GM21576 (cell line): ENCODE data around the gene NTSR2.

Source experiments
- ATAC-seq: cut with Tn5 transposase; IDR thresholded peaks from one replicate; pipeline ENCODE4 v1.9.1; 2021; ENCODE audit warnings: mild to moderate bottlenecking, moderate library complexity; ENCODE audit not compliant: unreplicated experiment

The NTSR2 gene, protein sequence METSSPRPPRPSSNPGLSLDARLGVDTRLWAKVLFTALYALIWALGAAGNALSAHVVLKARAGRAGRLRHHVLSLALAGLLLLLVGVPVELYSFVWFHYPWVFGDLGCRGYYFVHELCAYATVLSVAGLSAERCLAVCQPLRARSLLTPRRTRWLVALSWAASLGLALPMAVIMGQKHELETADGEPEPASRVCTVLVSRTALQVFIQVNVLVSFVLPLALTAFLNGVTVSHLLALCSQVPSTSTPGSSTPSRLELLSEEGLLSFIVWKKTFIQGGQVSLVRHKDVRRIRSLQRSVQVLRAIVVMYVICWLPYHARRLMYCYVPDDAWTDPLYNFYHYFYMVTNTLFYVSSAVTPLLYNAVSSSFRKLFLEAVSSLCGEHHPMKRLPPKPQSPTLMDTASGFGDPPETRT

DNA sequence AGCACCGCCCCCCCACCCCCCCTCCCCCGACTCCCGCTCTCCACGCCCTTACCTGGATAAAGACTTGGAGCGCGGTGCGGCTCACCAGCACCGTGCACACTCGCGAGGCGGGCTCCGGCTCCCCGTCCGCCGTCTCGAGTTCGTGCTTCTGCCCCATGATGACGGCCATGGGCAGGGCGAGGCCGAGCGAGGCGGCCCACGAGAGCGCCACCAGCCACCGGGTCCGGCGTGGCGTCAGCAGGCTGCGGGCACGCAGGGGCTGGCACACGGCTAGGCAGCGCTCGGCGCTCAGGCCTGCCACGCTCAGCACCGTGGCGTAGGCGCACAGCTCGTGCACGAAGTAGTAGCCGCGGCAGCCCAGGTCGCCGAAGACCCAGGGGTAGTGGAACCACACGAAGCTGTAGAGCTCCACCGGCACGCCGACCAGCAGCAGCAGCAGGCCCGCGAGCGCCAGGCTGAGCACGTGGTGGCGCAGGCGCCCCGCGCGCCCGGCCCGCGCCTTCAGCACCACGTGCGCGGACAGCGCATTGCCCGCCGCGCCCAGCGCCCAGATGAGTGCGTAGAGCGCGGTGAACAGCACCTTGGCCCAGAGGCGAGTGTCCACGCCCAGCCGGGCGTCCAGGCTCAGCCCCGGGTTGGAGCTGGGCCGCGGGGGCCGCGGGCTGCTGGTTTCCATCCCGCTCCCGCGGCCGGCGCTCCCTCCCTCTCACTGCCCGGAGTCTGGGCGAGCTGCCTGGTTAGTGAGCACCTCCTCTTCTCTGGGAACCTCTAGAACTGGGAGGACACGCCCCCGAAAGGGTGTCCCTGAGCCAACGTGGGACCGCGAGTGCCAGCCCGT lies at the start of gene NTSR2:
Gene NTSR2 (minus strand): TSS at position 742 of the 838 bp plus-strand sequence. CDS start 66 bp downstream, at position 676.
- no peak for ATAC-seq

DNA sequence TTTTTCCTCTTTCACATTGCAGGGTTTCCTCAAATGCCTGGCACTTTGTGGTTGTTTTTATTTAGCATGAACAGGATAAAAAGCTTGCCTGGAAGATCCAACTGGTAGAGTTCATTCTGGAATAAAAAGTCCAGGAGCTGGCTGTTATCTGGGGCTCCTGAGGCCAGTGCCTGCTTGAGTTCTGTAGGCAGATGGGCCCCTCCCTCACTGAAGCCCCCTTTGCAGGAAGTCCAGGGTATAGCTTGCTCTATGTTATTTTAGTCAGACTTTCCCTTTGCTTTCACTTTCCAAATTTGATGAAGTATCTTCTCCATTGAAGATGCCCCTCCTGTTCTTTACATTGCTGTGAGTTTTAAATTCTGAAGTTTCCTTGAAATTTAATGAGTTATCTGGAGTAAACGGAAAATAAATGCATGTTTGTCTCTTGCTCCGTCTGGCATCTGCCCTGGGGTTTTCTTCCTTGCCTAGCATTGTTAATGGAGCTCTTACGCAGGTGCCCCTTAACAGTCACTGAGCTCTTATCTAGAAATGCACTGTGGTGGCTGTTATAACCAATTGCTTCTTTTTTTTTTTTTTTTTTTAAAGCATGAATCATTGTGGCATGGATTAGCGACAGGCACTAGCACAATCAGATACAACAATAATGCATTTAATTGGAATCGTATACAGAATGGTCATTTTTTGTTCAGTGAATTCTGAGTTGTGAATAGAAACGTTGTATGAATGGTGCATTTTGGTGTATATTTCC lies 49.4 kb upstream of the NTSR2 start:
- no peak for ATAC-seq

GRCh38 chr2:11718606-11719005 lies 48.6 kb upstream of the NTSR2 start:
- no peak for ATAC-seq

DNA sequence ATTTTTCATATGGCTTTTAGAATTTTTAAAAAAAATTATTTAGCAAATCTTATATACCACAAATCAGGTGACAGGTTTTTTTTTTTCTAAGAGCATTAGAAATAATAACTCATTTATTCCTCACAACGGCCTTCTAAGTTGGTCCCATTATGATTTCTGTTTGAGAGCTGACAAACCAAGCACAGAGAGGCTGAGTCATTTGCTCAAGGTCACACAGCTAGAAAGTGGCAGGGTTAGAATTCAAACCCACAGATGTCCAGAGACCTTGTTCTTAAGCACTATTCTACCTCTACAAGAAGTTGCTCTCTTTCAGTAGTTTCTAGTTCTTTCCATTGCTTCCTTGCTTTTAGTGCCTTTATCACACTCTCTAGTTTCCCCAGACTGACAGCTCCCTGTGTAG lies 47.6 kb upstream of the NTSR2 start:
- ATAC-seq: no peak

- no peak for ATAC-seq
Observed at GRCh38 chr2:11716689-11717321, 46.8 kb upstream of the NTSR2 start.

DNA sequence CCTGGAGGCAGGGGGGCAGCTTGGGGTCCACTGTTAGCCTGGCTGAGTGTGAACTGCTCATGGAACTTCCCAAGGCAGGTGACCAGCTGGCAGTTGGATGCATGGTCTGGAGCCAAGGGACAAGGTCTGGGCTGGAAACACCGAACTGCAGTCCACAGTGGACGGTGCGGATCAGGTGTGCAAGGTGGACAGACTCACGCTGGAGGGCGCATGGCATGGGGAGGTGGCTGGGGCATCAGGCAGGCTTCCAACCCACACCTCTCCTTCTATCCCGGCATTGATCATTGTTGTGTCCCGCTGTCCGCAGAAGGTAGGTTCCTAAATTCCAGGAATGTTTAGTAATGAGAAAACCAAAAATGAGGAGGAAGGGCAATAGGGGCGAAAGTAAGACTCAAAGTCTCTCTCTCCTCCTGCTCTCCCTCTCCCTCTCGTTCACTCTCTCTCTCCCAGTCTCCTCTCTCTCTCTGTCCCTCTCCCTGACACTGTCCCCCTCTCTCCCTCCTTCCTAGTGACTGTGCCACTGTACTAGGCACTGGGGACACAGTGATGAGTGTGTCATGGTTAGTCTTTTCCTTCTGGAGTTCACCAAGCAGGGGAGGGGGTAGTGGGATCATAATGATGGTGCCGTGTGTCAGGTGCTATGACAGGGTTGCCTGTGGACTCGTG lies 46.1 kb upstream of the NTSR2 start:
- ATAC-seq: no peak

GRCh38 chr2:11713815-11714214 lies 43.8 kb upstream of the NTSR2 start:
- ATAC-seq: no peak

DNA sequence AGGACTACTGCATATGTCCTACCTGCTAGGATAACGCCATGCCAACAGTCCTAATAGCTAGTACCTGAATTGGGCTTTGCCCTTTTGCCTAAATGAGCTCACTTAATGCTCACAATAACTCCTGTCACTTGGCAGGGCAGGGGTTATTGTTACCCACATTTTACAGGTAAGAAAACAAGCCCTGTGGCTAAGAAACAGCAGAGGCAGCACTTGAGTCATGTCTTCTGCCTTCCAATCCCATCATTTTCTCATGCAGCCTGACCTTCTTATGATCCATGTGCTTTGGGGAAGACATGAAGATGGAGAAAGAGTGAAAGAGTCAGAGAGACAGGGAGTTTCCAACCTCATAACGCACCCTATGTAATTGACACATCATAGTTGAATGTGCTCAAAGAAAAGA lies 42.9 kb upstream of the NTSR2 start:
- no peak for ATAC-seq

GRCh38 chr2:11711751-11712150 lies 41.8 kb upstream of the NTSR2 start:
- no peak for ATAC-seq

DNA sequence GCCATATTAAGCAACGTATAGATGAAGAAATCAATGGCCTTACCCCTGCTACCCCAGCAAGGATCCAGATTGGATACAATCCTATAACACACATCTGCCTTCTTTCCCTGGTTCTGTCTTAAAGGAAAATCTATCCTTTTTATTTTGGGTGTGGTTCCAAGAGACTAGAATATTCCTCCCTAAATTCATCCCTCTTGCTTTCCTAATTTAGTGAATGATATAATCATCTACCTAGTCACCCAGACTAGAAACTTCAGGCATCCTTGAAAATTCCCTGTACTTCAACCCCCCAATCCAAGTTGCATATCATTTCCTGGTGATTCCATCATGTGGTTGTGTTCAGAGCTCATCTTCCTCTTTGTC lies 41.3 kb upstream of the NTSR2 start:
- ATAC-seq: no peak

DNA sequence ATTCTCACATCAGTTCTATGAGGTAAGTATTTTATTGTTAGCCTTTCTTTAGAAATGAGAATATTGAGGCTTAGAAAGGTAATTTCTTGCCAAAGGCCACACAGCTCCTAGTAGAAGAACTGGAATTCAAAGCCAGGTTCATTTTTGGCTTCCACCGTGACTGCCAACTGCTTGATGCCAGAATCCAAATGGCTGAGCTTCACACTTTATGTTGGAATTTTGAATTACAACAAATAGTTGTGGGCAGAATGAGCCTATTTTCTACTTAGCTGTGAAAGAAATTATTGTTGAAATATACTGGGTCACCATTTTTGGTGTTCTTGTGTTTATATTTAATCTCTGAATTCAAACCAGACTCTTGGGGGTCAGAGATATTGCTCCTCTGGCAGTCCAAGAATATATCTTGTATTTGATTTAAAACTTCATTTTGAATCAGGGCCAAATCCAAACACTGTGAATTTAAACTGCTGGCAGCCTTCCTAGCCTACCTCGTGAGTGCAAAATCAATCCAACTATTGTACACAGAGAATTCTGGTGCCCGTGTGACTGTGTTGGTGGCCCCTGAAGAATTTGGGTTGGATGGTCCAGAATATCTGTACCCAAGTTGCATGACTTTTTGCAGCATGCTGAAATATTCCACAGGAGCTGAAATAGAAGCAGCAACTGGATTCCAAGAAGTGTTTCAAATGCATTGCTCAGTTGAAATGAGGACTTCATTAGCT lies 40.8 kb upstream of the NTSR2 start:
- no peak for ATAC-seq

- ATAC-seq: no peak
Observed at GRCh38 chr2:11710210-11710609, 40.2 kb upstream of the NTSR2 start.

DNA sequence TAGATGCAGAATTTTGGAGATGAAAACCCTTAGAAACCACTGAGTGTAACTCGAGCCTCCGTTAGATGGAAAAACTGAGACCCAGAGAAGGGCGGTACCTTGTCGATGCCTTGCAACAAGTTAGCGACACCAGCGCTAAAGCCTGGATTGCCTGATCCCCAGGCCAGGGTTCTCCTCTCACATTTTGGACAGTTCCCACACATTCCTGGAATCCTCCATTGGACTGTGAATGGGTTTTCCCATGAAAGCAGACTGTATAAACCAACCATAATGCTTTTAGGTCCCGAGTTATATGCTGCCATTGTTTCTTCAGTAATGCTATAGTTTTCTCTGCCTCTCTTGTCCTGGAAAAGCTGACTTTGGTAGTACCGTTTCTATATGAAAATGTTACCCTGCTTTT lies 39.3 kb upstream of the NTSR2 start:
- no peak for ATAC-seq

- no peak for ATAC-seq
Observed at GRCh38 chr2:11708106-11708505, 38.1 kb upstream of the NTSR2 start.

GRCh38 chr2:11705711-11706110 lies 35.7 kb upstream of the NTSR2 start:
- ATAC-seq: no peak

DNA sequence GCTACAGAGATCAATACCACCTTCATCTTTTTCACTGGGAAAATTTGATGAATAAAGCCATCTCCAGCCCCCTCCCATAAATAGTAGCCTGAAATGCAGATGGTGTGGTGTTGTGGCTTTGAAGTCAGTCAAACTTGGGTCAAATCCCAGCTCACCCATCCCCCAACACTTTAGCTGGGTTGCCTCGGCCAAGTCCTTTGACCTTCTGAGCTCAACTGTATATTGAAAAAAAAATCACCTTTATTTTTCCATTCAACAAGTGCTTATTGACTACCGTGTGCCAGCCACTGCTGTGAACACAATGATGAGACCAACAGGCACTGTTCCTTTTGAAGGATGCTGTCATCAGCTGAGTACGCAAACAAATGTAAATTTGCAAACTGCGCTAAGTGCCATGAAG lies 35.1 kb upstream of the NTSR2 start:
- ATAC-seq: no peak

DNA sequence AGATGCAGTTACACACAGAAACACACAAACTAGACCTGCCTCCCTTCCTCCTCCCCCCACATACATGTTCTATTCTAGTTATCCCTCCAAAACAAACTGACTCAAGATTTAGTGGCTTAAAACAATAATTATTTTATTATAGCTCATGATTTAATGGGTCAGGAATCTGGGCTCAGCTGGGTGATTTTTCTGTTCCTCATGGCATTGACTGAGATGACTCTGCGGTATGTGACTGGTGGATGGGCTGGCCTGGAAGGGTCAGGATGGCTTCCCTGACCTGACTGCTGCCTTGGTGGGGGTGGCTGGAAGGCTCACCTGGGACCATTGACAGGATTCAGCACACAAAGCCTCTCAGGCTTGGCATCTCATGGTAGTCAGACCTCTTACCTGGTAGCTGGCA lies 33.7 kb upstream of the NTSR2 start:
- no peak for ATAC-seq

DNA sequence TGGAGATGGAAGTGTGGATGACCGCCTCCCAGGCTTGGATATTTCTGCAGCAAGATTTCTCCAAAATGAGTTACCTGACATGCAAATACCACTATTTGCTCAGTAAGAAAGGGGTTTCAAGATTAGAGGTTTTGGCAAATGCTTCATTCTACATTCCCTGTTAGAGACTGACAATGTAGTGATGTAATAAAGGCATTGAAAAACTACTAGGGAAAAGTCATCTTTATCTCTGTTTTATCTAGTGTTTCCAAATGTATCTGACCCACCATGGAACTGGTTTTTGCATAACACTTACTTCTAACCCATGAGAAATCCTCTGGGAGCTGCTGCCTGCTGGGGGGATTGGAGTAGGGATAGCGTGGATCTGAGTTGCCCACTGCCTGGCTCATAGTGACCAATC lies 33.0 kb upstream of the NTSR2 start:
- ATAC-seq: no peak

DNA sequence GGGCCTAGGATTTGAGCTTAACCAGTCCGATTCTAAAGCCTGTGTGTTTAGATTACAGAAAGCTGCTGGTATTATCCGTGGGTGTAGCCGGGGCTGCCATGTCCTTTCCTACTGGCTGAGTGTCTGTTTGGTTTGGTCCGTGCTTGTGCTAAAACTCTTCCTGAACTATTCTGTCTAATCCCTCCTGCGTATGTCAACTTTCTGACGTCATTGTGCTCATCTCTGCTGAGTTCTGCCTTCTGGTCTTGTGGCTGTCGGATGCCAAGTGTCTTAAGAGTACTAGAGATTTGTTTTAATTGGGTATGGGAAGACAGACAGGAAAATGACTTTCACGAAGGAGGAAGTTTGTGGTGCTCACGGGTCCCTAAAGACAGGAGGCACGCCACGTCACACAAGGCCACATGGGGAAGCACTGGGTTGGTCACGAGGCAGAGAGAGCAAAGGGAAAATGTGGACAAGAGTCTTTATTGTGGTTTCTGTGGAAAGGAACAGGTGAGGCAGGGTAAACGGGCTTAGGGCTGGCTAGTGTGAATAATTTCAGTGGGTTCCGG lies 31.8 kb upstream of the NTSR2 start:
- ATAC-seq: no peak

GRCh38 chr2:11701206-11701605 lies 31.2 kb upstream of the NTSR2 start:
- no peak for ATAC-seq
